ENCODE data around the gene PIK3CD. TPM values are rescaled to one million over a fixed set of nuclear protein-coding genes. Genes with fewer than 3 reads are reported as not detected.
"Not testable (repeated sequence)": the region's sequence is repeated elsewhere in the genome, so short reads cannot be mapped to it uniquely, and the experiment has no call there.

The PIK3CD gene
- total RNA-seq, 1 experiment from 2014 or later: 2.6 TPM

GRCh38 chr1:9744106-9744799, 92.7 kb downstream of the PIK3CD start:
- no peak for DNase-seq
- no TSS peak for BruUV-seq (replicated peaks)
- H3K9me3 Mint-ChIP-seq (ENCODE audit: low read depth, unreplicated experiment): no peaks in the 10 kb centered on the region
- H3K4me1 Mint-ChIP-seq (ENCODE audit: low read depth, unreplicated experiment): no peaks in the 10 kb centered on the region
- TF ChIP-seq, protein P1, sequence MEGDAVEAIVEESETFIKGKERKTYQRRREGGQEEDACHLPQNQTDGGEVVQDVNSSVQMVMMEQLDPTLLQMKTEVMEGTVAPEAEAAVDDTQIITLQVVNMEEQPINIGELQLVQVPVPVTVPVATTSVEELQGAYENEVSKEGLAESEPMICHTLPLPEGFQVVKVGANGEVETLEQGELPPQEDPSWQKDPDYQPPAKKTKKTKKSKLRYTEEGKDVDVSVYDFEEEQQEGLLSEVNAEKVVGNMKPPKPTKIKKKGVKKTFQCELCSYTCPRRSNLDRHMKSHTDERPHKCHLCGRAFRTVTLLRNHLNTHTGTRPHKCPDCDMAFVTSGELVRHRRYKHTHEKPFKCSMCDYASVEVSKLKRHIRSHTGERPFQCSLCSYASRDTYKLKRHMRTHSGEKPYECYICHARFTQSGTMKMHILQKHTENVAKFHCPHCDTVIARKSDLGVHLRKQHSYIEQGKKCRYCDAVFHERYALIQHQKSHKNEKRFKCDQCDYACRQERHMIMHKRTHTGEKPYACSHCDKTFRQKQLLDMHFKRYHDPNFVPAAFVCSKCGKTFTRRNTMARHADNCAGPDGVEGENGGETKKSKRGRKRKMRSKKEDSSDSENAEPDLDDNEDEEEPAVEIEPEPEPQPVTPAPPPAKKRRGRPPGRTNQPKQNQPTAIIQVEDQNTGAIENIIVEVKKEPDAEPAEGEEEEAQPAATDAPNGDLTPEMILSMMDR (IDR thresholded peaks at IDR 0.05; ENCODE audit: unreplicated experiment): no peak
- intact Hi-C loops (cut with micrococcal nuclease; ENCODE audit: unreplicated experiment): no loop called here
- H3K27me3 Mint-ChIP-seq (ENCODE audit: unreplicated experiment): no peaks in the 10 kb centered on the region
- H3K4me3 Mint-ChIP-seq (ENCODE audit: low read depth, unreplicated experiment): no peak overlapping the region
- no peak overlapping the region for H3K27ac Mint-ChIP-seq (ENCODE audit: unreplicated experiment)
- H3K36me3 Mint-ChIP-seq (ENCODE audit: insufficient read depth, unreplicated experiment): peaks cover 11% of the 10 kb centered on the region
- CTCF ChIA-PET: no interaction called here

- Mint-ChIP-seq H3K27ac (ENCODE audit: unreplicated experiment) (no peak overlapping the region), H3K27me3 (ENCODE audit: unreplicated experiment) (no peaks in the 10 kb centered on the region), H3K4me3 (ENCODE audit: low read depth, unreplicated experiment) (no peak overlapping the region), H3K9me3 (ENCODE audit: low read depth, unreplicated experiment) (no peaks in the 10 kb centered on the region), H3K36me3 (ENCODE audit: insufficient read depth, unreplicated experiment) (peaks cover 5% of the 10 kb centered on the region), H3K4me1 (ENCODE audit: low read depth, unreplicated experiment) (no peaks in the 10 kb centered on the region)
- TF ChIP-seq, protein P1 (IDR thresholded peaks at IDR 0.05; ENCODE audit: unreplicated experiment): no peak
- CTCF ChIA-PET: interaction anchor here (0.7 kb wide), 1 partner anchor 36 kb away, joined by 5 read pairs; no protein-coding TSS in a partner anchor
- intact Hi-C loops (cut with micrococcal nuclease; ENCODE audit: unreplicated experiment): no loop called here
- no TSS peak for BruUV-seq (replicated peaks)
- DNase-seq: no peak
Observed at GRCh38 chr1:9746211-9746610, 94.7 kb downstream of the PIK3CD start.

GRCh38 chr1:9746651-9747050, 95.1 kb downstream of the PIK3CD start:
- Mint-ChIP-seq H3K4me1 (ENCODE audit: low read depth, unreplicated experiment) (no peaks in the 10 kb centered on the region), H3K36me3 (ENCODE audit: insufficient read depth, unreplicated experiment) (peaks cover 5% of the 10 kb centered on the region), H3K27me3 (ENCODE audit: unreplicated experiment) (no peaks in the 10 kb centered on the region), H3K4me3 (ENCODE audit: low read depth, unreplicated experiment) (no peak overlapping the region), H3K27ac (ENCODE audit: unreplicated experiment) (no peak overlapping the region), H3K9me3 (ENCODE audit: low read depth, unreplicated experiment) (no peaks in the 10 kb centered on the region)
- intact Hi-C loops (cut with micrococcal nuclease; ENCODE audit: unreplicated experiment): no loop called here
- CTCF ChIA-PET: no interaction called here
- no TSS peak for BruUV-seq (replicated peaks)
- no peak for DNase-seq
- TF ChIP-seq, protein P1 (IDR thresholded peaks at IDR 0.05; ENCODE audit: unreplicated experiment): no peak

DNA sequence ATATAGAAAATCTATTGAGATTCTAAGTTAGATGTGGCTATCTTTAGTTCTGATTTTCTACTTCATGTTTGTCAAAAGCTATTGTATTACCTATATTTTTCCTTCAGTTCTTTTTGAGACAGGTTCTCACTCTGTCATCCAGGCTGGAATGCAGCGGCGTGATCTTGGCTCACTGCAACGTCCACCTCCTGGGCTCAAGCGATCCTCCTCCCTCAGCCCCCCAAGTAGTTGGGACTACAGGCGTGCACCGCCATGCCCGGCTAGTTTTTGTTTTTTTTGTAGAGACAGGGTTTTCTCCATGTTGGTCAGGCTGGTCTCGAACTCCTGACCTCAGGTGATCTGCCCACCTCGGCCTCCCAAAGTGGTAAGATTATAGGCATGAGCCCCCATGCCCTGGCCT, 96.9 kb downstream of the PIK3CD start:
- BruUV-seq (replicated peaks); H3K4me1 Mint-ChIP-seq (ENCODE audit: low read depth, unreplicated experiment); H3K9me3 Mint-ChIP-seq (ENCODE audit: low read depth, unreplicated experiment); DNase-seq; intact Hi-C loops (cut with micrococcal nuclease; ENCODE audit: unreplicated experiment); H3K36me3 Mint-ChIP-seq (ENCODE audit: insufficient read depth, unreplicated experiment); CTCF ChIA-PET; H3K27ac Mint-ChIP-seq (ENCODE audit: unreplicated experiment); H3K27me3 Mint-ChIP-seq (ENCODE audit: unreplicated experiment); H3K4me3 Mint-ChIP-seq (ENCODE audit: low read depth, unreplicated experiment): not testable (repeated sequence)

GRCh38 chr1:9749361-9749760, 97.8 kb downstream of the PIK3CD start:
- no peaks in the 10 kb centered on the region for H3K4me1 Mint-ChIP-seq (ENCODE audit: low read depth, unreplicated experiment)
- H3K27me3 Mint-ChIP-seq (ENCODE audit: unreplicated experiment): no peaks in the 10 kb centered on the region
- H3K9me3 Mint-ChIP-seq (ENCODE audit: low read depth, unreplicated experiment): no peaks in the 10 kb centered on the region
- CTCF ChIA-PET: no interaction called here
- TF ChIP-seq, protein P1 (IDR thresholded peaks at IDR 0.05; ENCODE audit: unreplicated experiment): no peak
- H3K4me3 Mint-ChIP-seq (ENCODE audit: low read depth, unreplicated experiment): no peak overlapping the region
- intact Hi-C loops (cut with micrococcal nuclease; ENCODE audit: unreplicated experiment): no loop called here
- H3K36me3 Mint-ChIP-seq (ENCODE audit: insufficient read depth, unreplicated experiment): no peaks in the 10 kb centered on the region
- BruUV-seq (replicated peaks): no TSS peak
- no peak overlapping the region for H3K27ac Mint-ChIP-seq (ENCODE audit: unreplicated experiment)
- DNase-seq: no peak
